Gastroesophageal sphincter (tissue), 4 donors: ENCODE measurements around the gene COL6A2. TPM values are rescaled to one million over a fixed set of nuclear protein-coding genes. Genes with fewer than 3 reads are reported as not detected.

Source experiments
- ATAC-seq: fragments of 150-250 bp; one replicate; pipeline ENCODE4 v1.9.1; 2016; ENCODE audit warnings: mild to moderate bottlenecking, moderate library complexity
- H3K27ac ChIP-seq, 4 donors: fragments of 200-600 bp; sonication (generic) in 3 of 4; 1 replicate in 3 of 4; 2 replicates in 1 of 4; pipeline ENCODE4 v1.5.1; 2016 to 2019
- H3K27me3 ChIP-seq: fragments of 200-600 bp; sonication (generic); one replicate; pipeline ENCODE4 v1.5.1; 2019
- H3K36me3 ChIP-seq, 2 donors: fragments of 200-600 bp; sonication (generic); one replicate each; pipeline ENCODE4 v1.5.1; 2019; ENCODE audit warnings: control low read depth in 1 of 2
- H3K4me1 ChIP-seq, 3 donors: fragments of 200-600 bp; sonication (generic); 1 replicate in 2 of 3; 2 replicates in 1 of 3; pipeline ENCODE4 v1.5.1; 2016 to 2019; ENCODE audit warnings: control low read depth in 2 of 3
- H3K4me3 ChIP-seq, 2 donors: fragments of 200-600 bp; sonication (generic); one replicate each; pipeline ENCODE4 v1.5.1; 2019; ENCODE audit warnings: mild to moderate bottlenecking in 1 of 2, moderate library complexity in 1 of 2
- H3K9me3 ChIP-seq, 3 donors: fragments of 200-600 bp; sonication (generic); one replicate each; pipeline ENCODE4 v1.5.1; 2017 to 2019; ENCODE audit warnings: control low read depth in 2 of 3
- EP300 ChIP-seq: sonication (generic); formaldehyde crosslinking; IDR thresholded peaks from one replicate; pipeline ENCODE4 v1.6.1; 2017; ENCODE audit warnings: antibody characterized with exemption, mild to moderate bottlenecking
- POLR2A ChIP-seq, 2 donors: fragments of 450-650 bp; IDR thresholded peaks; one replicate each; pipeline ENCODE4 v1.6.1; 2017; ENCODE audit warnings: antibody characterized with exemption in 2 of 2, mild to moderate bottlenecking in 2 of 2, moderate library complexity in 1 of 2
- POLR2AphosphoS5 ChIP-seq: sonication (generic); formaldehyde crosslinking; IDR thresholded peaks from one replicate; pipeline ENCODE4 v1.6.1; 2017; ENCODE audit warnings: antibody characterized with exemption
- WGBS, 2 donors: methylation state at CpG; one replicate each; pipeline ENCODE4 v1.1.5; 2018; ENCODE audit warnings: low coverage in 1 of 2; 5-methylcytosine and 5-hydroxymethylcytosine counted together
- total RNA-seq, 4 donors: library from RNA; depleted of rRNA; stranded (reverse); fragments of >200 nt; gene quantifications; one replicate each; pipeline ENCODE4 v1.1.0, GENCODE V29; 2016
- TF ChIP-seq, protein P1 (sequence below), 4 experiments: fragments of 200-600 bp in 2 of 4; fragments of 450-650 bp in 2 of 4; sonication (generic) in 1 of 4; IDR thresholded peaks; one replicate each; pipeline ENCODE4 v1.5.1; 2017 to 2019; ENCODE audit warnings: antibody characterized with exemption in 4 of 4, mild to moderate bottlenecking in 2 of 4, moderate library complexity in 2 of 4

The COL6A2 gene
- total RNA-seq, 4 donors from 2014 or later: 720 to 1,286 (median 1,215) TPM

DNA sequence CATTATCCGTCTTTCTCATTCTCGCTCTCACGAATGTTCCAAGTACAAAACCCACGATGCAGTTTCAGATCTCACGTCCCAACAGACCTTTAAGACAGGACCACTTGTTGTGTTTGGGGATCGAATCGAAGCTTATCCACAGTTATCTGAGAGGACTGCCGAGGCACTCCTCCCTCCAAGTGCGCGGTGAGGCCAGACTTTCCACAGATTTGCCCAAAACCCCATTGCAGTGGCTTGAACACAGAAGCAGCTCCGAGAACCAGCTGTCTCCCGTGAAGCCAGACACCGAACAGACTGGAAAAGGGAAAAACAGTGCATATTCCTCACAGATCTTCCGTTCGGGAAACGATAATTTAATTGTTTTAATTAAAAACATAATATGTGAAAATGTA lies 46.5 kb upstream of the COL6A2 start:
- TF ChIP-seq POLR2A (IDR thresholded peaks at IDR 0.05) (no peak), POLR2AphosphoS5 (no peak), EP300 (no peak)
- TF ChIP-seq, protein P1, sequence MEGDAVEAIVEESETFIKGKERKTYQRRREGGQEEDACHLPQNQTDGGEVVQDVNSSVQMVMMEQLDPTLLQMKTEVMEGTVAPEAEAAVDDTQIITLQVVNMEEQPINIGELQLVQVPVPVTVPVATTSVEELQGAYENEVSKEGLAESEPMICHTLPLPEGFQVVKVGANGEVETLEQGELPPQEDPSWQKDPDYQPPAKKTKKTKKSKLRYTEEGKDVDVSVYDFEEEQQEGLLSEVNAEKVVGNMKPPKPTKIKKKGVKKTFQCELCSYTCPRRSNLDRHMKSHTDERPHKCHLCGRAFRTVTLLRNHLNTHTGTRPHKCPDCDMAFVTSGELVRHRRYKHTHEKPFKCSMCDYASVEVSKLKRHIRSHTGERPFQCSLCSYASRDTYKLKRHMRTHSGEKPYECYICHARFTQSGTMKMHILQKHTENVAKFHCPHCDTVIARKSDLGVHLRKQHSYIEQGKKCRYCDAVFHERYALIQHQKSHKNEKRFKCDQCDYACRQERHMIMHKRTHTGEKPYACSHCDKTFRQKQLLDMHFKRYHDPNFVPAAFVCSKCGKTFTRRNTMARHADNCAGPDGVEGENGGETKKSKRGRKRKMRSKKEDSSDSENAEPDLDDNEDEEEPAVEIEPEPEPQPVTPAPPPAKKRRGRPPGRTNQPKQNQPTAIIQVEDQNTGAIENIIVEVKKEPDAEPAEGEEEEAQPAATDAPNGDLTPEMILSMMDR (IDR thresholded peaks at IDR 0.05): no peak
- H3K4me3 ChIP-seq: no peak overlapping the region
- H3K27me3 ChIP-seq: no peaks in the 10 kb centered on the region
- H3K27ac ChIP-seq: peak overlapping the region in 3 of 4 donors; percentile 83 to 98 (median 87)
- no peaks in the 10 kb centered on the region for H3K36me3 ChIP-seq
- H3K9me3 ChIP-seq: no peaks in the 10 kb centered on the region
- no peak for ATAC-seq
- H3K4me1 ChIP-seq: peaks cover 0 to 59% (median 35%) of the 10 kb centered on the region in 3 donors
- 66 to 88% methylated on average over 6 to 8 of the region's 16 CpGs for WGBS, 2 donors

DNA sequence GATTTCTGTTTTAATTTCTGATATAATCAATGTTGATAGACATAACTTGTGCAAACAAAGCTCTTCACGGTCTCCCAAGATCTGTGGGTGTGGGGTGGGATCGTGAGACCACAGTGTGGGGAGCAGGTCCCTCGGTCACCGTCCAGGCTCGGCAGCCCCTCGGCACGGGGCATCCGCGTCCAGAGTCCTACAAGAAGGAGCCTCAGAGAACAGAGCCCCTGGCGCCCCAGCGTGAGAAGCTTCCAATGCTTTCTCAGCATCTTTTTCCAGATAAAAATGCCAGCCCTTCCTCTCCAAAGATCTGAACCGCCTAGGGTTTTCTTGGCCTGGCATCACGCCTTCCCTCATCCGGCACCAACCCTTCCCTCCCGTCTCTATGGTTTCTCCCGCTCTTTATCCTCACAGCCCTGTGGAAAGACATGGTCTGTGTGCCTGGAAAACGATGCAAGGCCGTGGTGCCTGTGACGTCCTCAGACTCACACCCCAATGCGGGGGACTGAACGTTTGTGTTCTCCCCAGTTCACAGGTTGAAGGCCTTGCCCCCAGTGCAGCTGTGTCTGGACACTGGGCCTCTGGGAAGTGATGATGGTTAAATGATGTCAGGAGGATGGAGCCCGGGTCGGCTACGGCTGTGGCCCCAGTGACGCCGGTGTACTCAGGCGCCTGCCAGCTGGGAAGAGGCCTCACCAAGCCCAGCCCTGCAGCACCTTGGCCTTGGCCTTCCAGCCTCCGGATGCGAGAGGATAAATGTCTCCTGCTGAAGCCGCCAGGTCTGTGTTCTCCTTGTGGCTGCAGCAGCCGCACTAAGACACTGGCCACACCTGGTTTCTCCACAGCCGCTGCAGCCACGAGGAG lies 45.9 kb upstream of the COL6A2 start:
- Histone ChIP-seq H3K27ac (peak overlapping the region in 2 of 4 donors; percentile 83 to 98), H3K4me1 (peaks cover 3 to 66% (median 41%) of the 10 kb centered on the region in 3 donors), H3K27me3 (no peaks in the 10 kb centered on the region), H3K36me3 (no peaks in the 10 kb centered on the region), H3K9me3 (no peaks in the 10 kb centered on the region), H3K4me3 (no peak overlapping the region)
- WGBS, 2 donors: 89 to 90% methylated on average over 9 to 17 of the region's 33 CpGs
- TF ChIP-seq POLR2A (IDR thresholded peaks at IDR 0.05) (no peak), POLR2AphosphoS5 (no peak), EP300 (no peak)
- TF ChIP-seq, protein P1 (IDR thresholded peaks at IDR 0.05): no peak
- no peak for ATAC-seq

DNA sequence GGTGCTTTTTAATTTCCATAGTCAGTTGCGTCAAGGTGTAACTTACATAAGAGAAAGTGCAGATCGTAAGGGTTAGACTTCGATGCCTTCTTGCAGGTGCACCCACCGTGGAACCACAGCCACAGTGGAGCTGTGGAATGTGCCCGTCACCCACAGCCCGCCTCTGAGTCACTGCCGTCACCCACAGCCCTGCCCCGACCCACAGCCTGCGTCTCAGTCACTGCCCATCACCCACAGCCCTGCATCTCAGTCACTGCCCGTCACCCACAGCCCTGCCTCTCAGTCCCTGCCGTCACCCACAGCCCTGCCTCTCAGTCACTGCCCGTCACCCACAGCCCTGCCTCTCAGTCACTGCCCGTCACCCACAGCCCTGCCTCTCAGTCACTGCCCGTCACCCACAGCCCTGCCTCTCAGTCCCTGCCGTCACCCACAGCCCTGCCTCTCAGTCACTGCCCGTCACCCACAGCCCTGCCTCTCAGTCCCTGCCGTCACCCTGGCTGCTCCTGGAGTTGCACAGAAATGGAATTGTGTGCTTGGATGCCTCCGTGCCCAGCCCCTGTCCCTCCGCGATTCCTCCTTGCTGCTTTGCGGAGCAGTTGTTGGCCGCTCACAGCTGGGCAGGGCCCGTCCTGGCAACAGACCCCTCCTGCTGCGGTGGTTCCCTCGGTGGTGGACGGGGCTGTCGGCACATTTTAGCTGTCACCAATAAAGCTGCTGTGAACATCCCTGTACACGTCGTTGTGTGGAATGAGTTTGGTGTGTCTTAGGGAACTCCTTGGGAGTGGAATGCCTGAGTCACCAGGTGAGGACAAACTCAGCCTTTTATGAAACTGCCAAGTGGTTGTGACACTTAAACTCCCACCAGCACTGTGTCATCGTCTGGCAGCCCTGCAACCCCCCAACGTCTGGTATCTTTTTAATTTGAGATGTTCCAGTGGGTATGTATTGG lies 44.9 kb upstream of the COL6A2 start:
- peaks cover 4 to 75% (median 46%) of the 10 kb centered on the region in 3 donors for H3K4me1 ChIP-seq

DNA sequence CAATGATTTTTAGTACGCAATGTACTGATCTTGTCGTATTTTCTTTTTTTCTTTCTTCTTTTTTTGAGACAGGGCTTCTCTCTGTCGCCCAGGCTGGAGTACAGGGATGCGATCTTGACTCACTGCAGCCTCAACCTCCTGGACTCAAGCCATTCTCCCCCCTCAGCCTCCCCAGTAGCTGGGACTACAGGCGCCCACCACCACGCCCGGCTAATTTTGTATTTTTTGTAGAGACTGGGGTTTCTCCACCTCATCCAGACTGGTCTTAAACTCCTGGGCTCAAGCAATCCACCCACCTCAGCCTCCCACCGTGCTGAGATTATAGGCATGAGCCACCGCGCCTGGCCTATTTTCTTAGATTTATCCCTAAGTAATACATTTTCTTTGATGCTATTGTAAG lies 43.9 kb upstream of the COL6A2 start:
- 69 to 87% methylated on average over 6 to 9 of the region's 10 CpGs for WGBS, 2 donors
- no peak for ATAC-seq
- no peak overlapping the region for H3K4me3 ChIP-seq
- no peaks in the 10 kb centered on the region for H3K36me3 ChIP-seq
- H3K9me3 ChIP-seq: no peaks in the 10 kb centered on the region
- no peaks in the 10 kb centered on the region for H3K27me3 ChIP-seq
- H3K4me1 ChIP-seq: peaks cover 4 to 71% (median 43%) of the 10 kb centered on the region in 3 donors
- TF ChIP-seq, protein P1 (IDR thresholded peaks at IDR 0.05): no peak
- TF ChIP-seq EP300 (no peak), POLR2A (IDR thresholded peaks at IDR 0.05) (no peak), POLR2AphosphoS5 (no peak)
- peak overlapping the region; percentile 21 to 98 (median 96) for H3K27ac ChIP-seq

More for the DNA sequence above, 44.9 kb upstream of the COL6A2 start:
- no peaks in the 10 kb centered on the region for H3K36me3 ChIP-seq
- H3K4me3 ChIP-seq: no peak overlapping the region
- ATAC-seq: no peak
- 74 to 79% methylated on average over 9 to 19 of the region's 31 CpGs for WGBS, 2 donors
- no peaks in the 10 kb centered on the region for H3K9me3 ChIP-seq
- peak overlapping the region in 2 of 4 donors; percentile 43 to 98 for H3K27ac ChIP-seq
- TF ChIP-seq EP300 (no peak), POLR2A (IDR thresholded peaks at IDR 0.05) (no peak), POLR2AphosphoS5 (no peak)
- TF ChIP-seq, protein P1 (IDR thresholded peaks at IDR 0.05): no peak
- no peaks in the 10 kb centered on the region for H3K27me3 ChIP-seq
